Psoas muscle (tissue), 8 donors: ENCODE results near the gene CCND3. TPM values are rescaled to one million over a fixed set of nuclear protein-coding genes. Genes with fewer than 3 reads are reported as not detected.

Experiments used
- ATAC-seq, 4 donors: fragments of 200-7000 bp; cut with Tn5 transposase; one replicate each; pipeline ENCODE4 v1.9.1; 2020; ENCODE audit warnings: moderate library complexity in 3 of 4, mild to moderate bottlenecking in 2 of 4
- DNase-seq, 2 donors: peaks; one replicate each; pipeline ENCODE4 v3.0.0-alpha.2; 2020
- H3K27ac ChIP-seq: fragments of 200-600 bp; one replicate; pipeline ENCODE4 v1.8.0; 2022
- H3K27me3 ChIP-seq, 3 donors: fragments of 200-600 bp in 1 of 3; one replicate each; pipeline versions ENCODE4 v1.6.1 to v1.8.0; 2013 to 2022; ENCODE audit warnings: low read length in 2 of 3, mild to moderate bottlenecking in 2 of 3, moderate library complexity in 1 of 3; ENCODE audit not compliant: insufficient read depth in 3 of 3
- H3K36me3 ChIP-seq, 2 donors: fragments of 200-600 bp in 1 of 2; one replicate each; pipeline versions ENCODE4 v1.6.1 to v1.8.0; 2013 to 2022; ENCODE audit warnings: low read depth in 1 of 2, mild to moderate bottlenecking in 1 of 2, moderate library complexity in 1 of 2; ENCODE audit not compliant: insufficient read depth in 1 of 2
- H3K4me1 ChIP-seq: fragments of 200-600 bp; one replicate; pipeline ENCODE4 v1.8.0; 2022
- H3K4me3 ChIP-seq: fragments of 200-600 bp; one replicate; pipeline ENCODE4 v1.8.0; 2022; ENCODE audit warnings: mild to moderate bottlenecking
- H3K9me3 ChIP-seq: fragments of 200-600 bp; one replicate; pipeline ENCODE4 v1.8.0; 2022
- CTCF ChIP-seq: fragments of 200-600 bp; IDR thresholded peaks from one replicate; pipeline ENCODE4 v1.8.0; 2022; ENCODE audit warnings: antibody characterized with exemption
- WGBS, 3 donors: extraction: QIAGEN DNeasy Blood & Tissue Kit; methylation state at CpG; one replicate each; pipeline versions ENCODE4 v1.1.6 to v1.1.7; 2013; 5-methylcytosine and 5-hydroxymethylcytosine counted together
- intact Hi-C, 2 donors: fragments of 100-400 bp; cut with DNase I; formaldehyde crosslinking; loops; one replicate each; pipeline versions ENCODE4 v1.11.0 to v1.14.2; 2022
- polyA plus RNA-seq, 3 donors: library from polyadenylated mRNA; stranded (reverse); fragments of 200-250 nt; gene quantifications; one replicate each; pipeline ENCODE4 v1.2.3, GENCODE V29; 2013
- total RNA-seq, 4 donors: library from RNA; stranded (reverse); fragmentation: NEBNext Ultra II Directional in 2 of 4; extraction: Animal tissue kit (Norgen Biotek cat#: 25700) in 2 of 4; gene quantifications; one replicate each; pipeline versions ENCODE4 v1.2.1 to v1.2.4, GENCODE V29; 2021 to 2023
- donor health status: healthy with polysubstance abuse.
- donor health status: DM: no; HTN: no; CAD: no; lungs with moderate emphysema.
- donor health status: Bipolar disorder and iron deficiency.
- donor health status: healthy.
- donor health status: DM: yes; HTN: yes; CAD: no.
- donor health status: DM: no; HTN: no; CAD: no.
- donor health status: DM: no; HTN: no; CAD: no.
- donor health status: DM: yes; HTN: yes; CAD: no.

Gene CCND3
- total and polyA plus RNA-seq, 7 donors: 9.2 to 29.1 (median 19.9) TPM

GRCh38 chr6:41917528-41917927, 24.1 kb downstream of the CCND3 start:
- Histone ChIP-seq H3K27me3 (no peaks in the 10 kb centered on the region), H3K36me3 (peaks cover 9 to 47% of the 10 kb centered on the region in 2 donors), H3K4me3 (no peak overlapping the region), H3K4me1 (peaks cover 20% of the 10 kb centered on the region), H3K9me3 (no peaks in the 10 kb centered on the region), H3K27ac (peak overlapping the region; percentile 61)
- WGBS, 3 donors: 45 to 58% (median 45%) methylated on average over 4 of the region's 4 CpGs
- intact Hi-C loops: no loop called here
- DNase-seq: no peak
- ATAC-seq: peak in 1 of 4 donors; percentile 10
- TF ChIP-seq CTCF: no peak

DNA sequence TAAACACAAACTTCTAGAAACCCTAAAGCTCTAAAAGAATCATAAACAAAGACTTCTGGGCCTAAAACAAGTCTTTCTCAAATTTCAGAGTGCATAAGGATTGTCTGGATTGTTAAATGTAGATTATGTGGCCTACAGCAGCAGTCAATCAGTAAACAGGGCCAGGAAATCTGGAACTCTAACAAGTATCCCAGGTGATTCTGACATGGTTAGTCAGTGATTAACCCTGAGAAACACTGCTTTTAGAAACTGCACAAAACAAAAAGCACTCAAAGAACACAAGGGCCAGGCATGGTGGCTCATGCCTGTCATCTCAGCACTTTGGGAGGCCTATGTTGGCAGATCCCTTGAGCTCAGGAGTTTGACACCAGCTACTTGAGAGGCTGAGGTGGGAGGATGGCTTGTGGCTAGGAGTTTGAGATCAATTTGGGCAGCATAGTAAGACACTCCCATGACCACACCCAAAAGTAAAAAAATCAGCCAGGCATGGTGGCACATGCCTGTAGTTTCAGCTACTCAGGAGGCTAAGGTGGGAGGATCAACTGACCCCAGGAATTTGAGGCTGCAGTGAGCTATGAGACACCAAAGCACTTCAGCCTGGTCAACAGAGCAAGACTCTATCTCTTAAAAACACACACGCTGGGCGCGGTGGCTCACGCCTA, 26.6 kb downstream of the CCND3 start:
- Histone ChIP-seq H3K4me1 (peaks cover 11% of the 10 kb centered on the region), H3K27ac (no peak overlapping the region), H3K36me3 (peaks cover 9 to 61% of the 10 kb centered on the region in 2 donors), H3K9me3 (no peaks in the 10 kb centered on the region), H3K27me3 (no peaks in the 10 kb centered on the region), H3K4me3 (no peak overlapping the region)
- intact Hi-C loops: no loop called here
- TF ChIP-seq CTCF: no peak
- WGBS, 3 donors: 93 to 98% (median 96%) methylated on average over 4 of the region's 4 CpGs
- ATAC-seq (no peak), DNase-seq (no peak)

GRCh38 chr6:41914343-41914742, 27.3 kb downstream of the CCND3 start:
- no peaks in the 10 kb centered on the region for H3K27me3 ChIP-seq
- WGBS, 3 donors: 80 to 94% (median 86%) methylated on average over 2 of the region's 2 CpGs
- DNase-seq: no peak
- intact Hi-C loops: no loop called here
- H3K4me3 ChIP-seq: no peak overlapping the region
- ATAC-seq: no peak
- H3K9me3 ChIP-seq: no peaks in the 10 kb centered on the region
- TF ChIP-seq CTCF: no peak
- H3K4me1 ChIP-seq: peaks cover 8% of the 10 kb centered on the region
- H3K36me3 ChIP-seq: peaks cover 9 to 64% of the 10 kb centered on the region in 2 donors
- H3K27ac ChIP-seq: no peak overlapping the region

GRCh38 chr6:41909727-41910126, 31.9 kb downstream of the CCND3 start:
- DNase-seq: no peak
- no peaks in the 10 kb centered on the region for H3K9me3 ChIP-seq
- no peak for TF ChIP-seq CTCF
- no peak overlapping the region for H3K27ac ChIP-seq
- peaks cover 16 to 84% of the 10 kb centered on the region in 2 donors for H3K36me3 ChIP-seq
- intact Hi-C loops: no loop called here
- H3K4me3 ChIP-seq: no peak overlapping the region
- no peak for ATAC-seq
- WGBS, 3 donors: 97% methylated on average over 1 of the region's 1 CpG
- H3K27me3 ChIP-seq: no peaks in the 10 kb centered on the region
- H3K4me1 ChIP-seq: no peaks in the 10 kb centered on the region
